ENCODE measurements around the gene CALCR.
"Not testable (repeated sequence)": the region's sequence is repeated elsewhere in the genome, so short reads cannot be mapped to it uniquely, and the experiment has no call there.

- TF ChIP-seq CTCF, POLR2AphosphoS5, POLR2A (IDR thresholded peaks at IDR 0.05): not testable (repeated sequence)
Measured at GRCh38 chr7:93586479-93586865, 11.9 kb upstream of the CALCR start.

Measured in breast epithelium (tissue), 3 donors.